IPS-15b (cell line): ENCODE data around the gene NBEAL2.
"Not testable (repeated sequence)": the region's sequence is repeated elsewhere in the genome, so short reads cannot be mapped to it uniquely, and the experiment has no call there.

Experiments
- H3K27me3 ChIP-seq: one replicate; pipeline ENCODE4 v1.6.1; 2013; ENCODE audit warnings: low read length; ENCODE audit not compliant: control insufficient read depth, insufficient read depth
- H3K36me3 ChIP-seq: one replicate; pipeline ENCODE4 v1.6.1; 2013; ENCODE audit warnings: low read length; ENCODE audit not compliant: control insufficient read depth, insufficient read depth
- H3K4me1 ChIP-seq: one replicate; pipeline ENCODE4 v1.6.1; 2013; ENCODE audit warnings: mild to moderate bottlenecking, low read length; ENCODE audit not compliant: control insufficient read depth, insufficient read depth
- H3K4me3 ChIP-seq: one replicate; pipeline ENCODE4 v1.5.1; 2013; ENCODE audit warnings: low read depth, low read length
- H3K9ac ChIP-seq: one replicate; pipeline ENCODE4 v1.6.1; 2013; ENCODE audit warnings: low read depth, mild to moderate bottlenecking, low read length
- H3K9me3 ChIP-seq: one replicate; pipeline ENCODE4 v1.6.1; 2013; ENCODE audit warnings: mild to moderate bottlenecking, low read length; ENCODE audit not compliant: control insufficient read depth, insufficient read depth

NBEAL2 gene

DNA sequence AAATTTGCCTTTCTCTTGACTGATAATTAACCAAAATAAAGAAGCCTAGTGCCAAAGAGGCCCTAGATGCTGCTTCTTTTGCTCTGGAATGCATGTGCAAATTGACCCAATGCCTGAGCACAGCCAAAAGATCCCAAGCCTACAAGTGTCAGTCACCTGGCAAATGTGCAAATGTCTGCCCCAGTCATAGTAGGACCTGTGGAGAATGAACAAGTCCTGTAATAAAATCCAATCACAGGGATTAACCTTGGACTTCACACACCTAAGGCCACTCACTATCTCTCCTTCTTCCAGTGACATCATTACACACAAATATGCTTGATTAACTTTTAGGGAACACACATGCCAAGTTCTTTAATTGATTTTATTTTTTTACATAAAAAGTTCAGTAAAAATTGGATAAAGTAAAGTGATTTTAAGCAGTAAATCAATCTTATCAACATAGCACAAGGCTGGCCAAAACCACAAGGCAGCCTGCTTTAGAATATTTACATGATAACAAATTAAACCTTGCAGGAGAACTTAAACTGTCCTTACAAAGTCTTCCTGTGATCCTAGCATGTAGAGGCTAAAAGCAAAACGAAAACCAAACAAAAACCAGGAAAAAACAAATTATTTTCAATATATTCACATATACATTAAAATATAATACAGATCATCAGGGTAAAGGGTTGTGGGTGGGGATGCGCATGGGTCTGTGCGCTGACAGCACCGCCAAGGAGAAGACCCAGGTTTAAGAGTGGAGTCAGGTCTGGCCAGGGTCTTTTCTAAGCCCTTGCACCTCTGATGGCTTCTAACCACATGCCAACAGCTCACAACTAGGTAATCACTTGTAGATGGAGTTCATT, 36.8 kb downstream of the NBEAL2 start:
- Histone ChIP-seq H3K9ac (no peak overlapping the region), H3K27me3 (no peaks in the 10 kb centered on the region), H3K4me3 (no peak overlapping the region), H3K9me3 (no peaks in the 10 kb centered on the region), H3K4me1 (no peaks in the 10 kb centered on the region), H3K36me3 (peaks cover 13% of the 10 kb centered on the region)

DNA sequence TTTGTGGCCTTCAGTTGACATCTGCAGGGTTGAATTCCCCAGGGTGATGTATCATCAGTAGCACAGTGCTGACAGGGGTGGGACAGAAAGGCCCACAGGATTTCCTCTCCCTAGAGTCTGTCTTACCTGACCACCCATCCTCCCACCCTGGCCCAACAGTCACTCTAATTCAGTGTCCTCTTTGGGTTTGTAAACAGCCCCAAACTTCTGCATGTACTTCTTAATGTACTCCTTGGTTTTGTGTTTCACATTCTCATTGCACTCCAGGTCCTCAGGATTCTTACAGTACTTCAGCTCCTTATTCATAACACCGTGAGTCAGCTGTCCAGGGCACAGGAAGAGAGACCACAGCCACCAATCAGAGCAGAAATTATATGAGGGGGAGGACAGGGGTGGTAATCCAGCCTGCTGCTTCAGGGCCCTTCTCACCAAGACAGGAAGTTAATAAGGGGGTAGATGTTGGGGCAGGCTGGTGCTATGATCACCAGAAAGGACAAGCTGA, 37.5 kb downstream of the NBEAL2 start:
- H3K9me3 ChIP-seq, result no peaks in the 10 kb centered on the region
- no peaks in the 10 kb centered on the region for H3K4me1 ChIP-seq
- no peaks in the 10 kb centered on the region for H3K27me3 ChIP-seq
- peaks cover 13% of the 10 kb centered on the region for H3K36me3 ChIP-seq
- no peak overlapping the region for H3K4me3 ChIP-seq
- peak overlapping the region; percentile 38 for H3K9ac ChIP-seq

DNA sequence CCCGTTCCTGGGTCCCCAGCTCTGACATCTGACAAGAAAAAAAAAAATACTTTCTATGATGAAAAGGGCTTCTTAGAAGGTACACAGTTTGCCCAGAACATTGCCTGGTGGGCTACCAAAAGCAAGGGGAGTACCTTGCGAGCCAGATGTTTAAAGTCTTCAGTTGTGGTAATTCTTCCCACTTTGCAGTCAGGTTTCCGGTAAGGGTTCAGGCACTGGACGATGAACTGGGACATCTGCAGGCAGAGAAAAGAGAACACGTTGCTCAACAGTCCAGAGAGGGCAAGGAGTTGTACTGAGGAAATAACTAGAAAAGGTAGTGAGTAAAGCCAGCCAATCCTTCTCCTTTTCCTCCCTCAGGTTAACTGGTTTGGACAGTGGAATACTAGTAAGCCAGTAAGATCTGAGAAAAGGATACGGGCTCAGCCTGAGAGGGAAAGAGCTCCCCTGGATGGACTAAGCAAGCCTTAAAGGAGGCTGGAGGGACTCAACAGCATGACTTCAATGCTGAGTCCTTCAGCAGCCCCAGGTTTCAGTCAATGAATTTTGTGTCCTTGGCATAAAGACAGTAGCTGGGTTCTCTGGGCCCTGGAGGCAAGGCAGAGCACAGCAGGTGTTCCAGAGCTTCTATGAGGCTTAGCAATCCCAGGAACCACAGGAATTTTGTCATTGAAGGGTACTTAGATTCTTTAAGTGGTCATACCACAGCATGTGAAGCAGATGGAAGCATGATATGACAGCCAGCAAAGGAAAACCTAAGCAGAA, 38.2 kb downstream of the NBEAL2 start:
- no peak overlapping the region for H3K4me3 ChIP-seq
- peaks cover 13% of the 10 kb centered on the region for H3K36me3 ChIP-seq

GRCh38 chr3:47018269-47018611, 38.8 kb downstream of the NBEAL2 start:
- H3K4me3 ChIP-seq, result no peak overlapping the region
- no peak overlapping the region for H3K9ac ChIP-seq
- no peaks in the 10 kb centered on the region for H3K9me3 ChIP-seq
- H3K4me1 ChIP-seq, result no peaks in the 10 kb centered on the region
- H3K36me3 ChIP-seq, result peaks cover 13% of the 10 kb centered on the region
- H3K27me3 ChIP-seq, result no peaks in the 10 kb centered on the region

More for the DNA sequence above, 38.2 kb downstream of the NBEAL2 start:
- Histone ChIP-seq H3K27me3 (no peaks in the 10 kb centered on the region), H3K9me3 (no peaks in the 10 kb centered on the region), H3K9ac (no peak overlapping the region), H3K4me1 (no peaks in the 10 kb centered on the region)

DNA sequence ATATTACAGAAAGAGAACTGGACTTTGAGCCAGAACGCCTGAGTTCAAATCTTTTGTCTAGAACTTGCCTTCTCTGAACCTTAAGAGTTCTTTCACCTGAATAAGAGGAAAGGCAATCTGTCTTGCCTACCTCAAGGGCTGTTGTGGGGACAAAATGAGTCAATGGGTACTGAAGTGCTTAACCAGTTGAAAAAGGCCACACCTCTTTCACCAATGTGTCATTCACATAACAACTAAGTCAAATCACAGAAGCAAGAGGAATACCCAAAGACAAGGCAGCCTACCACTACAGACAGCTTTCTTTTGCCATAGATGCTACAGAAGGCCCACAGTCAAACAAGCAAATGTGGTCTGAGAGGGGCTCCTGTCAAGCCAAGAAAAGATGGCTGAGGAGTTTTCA, 39.7 kb downstream of the NBEAL2 start:
- Histone ChIP-seq H3K9ac (no peak overlapping the region), H3K27me3 (no peaks in the 10 kb centered on the region), H3K9me3 (no peaks in the 10 kb centered on the region), H3K4me1 (no peaks in the 10 kb centered on the region), H3K36me3 (peaks cover 13% of the 10 kb centered on the region), H3K4me3 (no peak overlapping the region)

DNA sequence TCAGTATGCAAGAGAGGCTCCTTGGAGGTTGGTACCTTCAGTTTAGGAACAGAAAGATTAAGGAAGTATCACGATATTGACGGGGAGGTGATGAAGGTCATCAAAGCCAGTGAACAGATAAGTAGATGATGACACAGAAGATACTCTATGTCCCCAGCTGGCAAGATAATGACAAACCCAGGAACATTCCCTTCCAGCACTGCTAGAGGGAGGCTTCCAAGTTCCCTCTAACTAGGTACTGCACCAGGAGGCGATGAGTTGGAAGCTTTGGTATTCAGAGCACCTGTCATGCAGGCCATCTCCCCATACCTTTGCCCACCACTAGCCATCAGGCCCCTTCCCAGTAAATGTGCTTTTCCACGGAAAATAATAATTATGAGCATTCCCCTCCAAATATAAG, 40.8 kb downstream of the NBEAL2 start:
- H3K4me3 ChIP-seq, result no peak overlapping the region
- H3K27me3 ChIP-seq, result no peaks in the 10 kb centered on the region
- peaks cover 4% of the 10 kb centered on the region for H3K4me1 ChIP-seq
- peaks cover 13% of the 10 kb centered on the region for H3K36me3 ChIP-seq
- H3K9me3 ChIP-seq, result no peaks in the 10 kb centered on the region
- no peak overlapping the region for H3K9ac ChIP-seq

GRCh38 chr3:47022641-47023071, 43.2 kb downstream of the NBEAL2 start:
- Histone ChIP-seq H3K4me1 (peaks cover 4% of the 10 kb centered on the region), H3K9ac (no peak overlapping the region), H3K9me3 (no peaks in the 10 kb centered on the region), H3K27me3 (no peaks in the 10 kb centered on the region), H3K36me3 (peaks cover 6% of the 10 kb centered on the region), H3K4me3 (no peak overlapping the region)

GRCh38 chr3:47024932-47025331, 45.5 kb downstream of the NBEAL2 start:
- no peaks in the 10 kb centered on the region for H3K36me3 ChIP-seq
- no peak overlapping the region for H3K9ac ChIP-seq
- no peaks in the 10 kb centered on the region for H3K27me3 ChIP-seq
- H3K4me1 ChIP-seq, result peaks cover 4% of the 10 kb centered on the region
- H3K4me3 ChIP-seq, result no peak overlapping the region
- H3K9me3 ChIP-seq, result no peaks in the 10 kb centered on the region

DNA sequence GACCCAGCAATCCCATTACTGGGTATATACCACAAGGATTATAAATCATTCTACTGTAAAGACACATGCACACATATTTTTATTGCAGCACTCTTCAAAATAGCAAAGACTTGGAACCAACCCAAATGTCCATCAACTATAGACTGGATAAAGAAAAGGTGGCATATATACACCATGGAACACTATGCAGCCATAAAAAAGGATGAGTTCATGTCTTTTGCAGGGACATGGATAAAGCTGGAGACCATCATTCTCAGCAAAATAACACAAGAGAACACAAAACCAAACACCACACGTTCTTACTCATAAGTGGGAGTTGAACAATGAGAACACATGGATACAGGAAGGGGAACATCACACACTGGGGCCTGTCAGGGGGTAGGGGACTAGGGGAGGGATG, 47.0 kb downstream of the NBEAL2 start:
- not testable (repeated sequence) for H3K4me1 ChIP-seq, H3K27me3 ChIP-seq, H3K36me3 ChIP-seq, H3K9me3 ChIP-seq, H3K9ac ChIP-seq, H3K4me3 ChIP-seq

DNA sequence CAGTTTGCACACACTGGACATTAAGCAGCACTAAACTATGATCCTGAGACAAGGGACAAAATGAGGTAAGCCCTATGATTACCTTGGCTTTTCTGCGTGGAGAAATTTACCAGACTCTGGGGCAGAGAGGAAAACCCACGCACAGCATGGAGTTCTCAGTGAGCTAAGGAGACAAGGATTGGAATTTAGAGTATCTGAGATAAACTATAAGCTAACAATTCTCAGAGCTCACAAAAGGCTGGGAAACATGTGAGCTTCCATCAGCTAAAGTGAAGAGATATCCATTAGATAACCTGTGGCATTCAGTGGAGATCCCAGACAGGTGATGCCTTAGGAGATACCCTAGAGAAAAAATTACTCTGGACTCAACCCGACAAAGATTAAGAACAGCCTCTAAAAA, 48.7 kb downstream of the NBEAL2 start:
- H3K9ac ChIP-seq, result no peak overlapping the region
- H3K27me3 ChIP-seq, result no peaks in the 10 kb centered on the region
- no peaks in the 10 kb centered on the region for H3K9me3 ChIP-seq
- H3K4me3 ChIP-seq, result no peak overlapping the region
- no peaks in the 10 kb centered on the region for H3K36me3 ChIP-seq
- H3K4me1 ChIP-seq, result peaks cover 4% of the 10 kb centered on the region

DNA sequence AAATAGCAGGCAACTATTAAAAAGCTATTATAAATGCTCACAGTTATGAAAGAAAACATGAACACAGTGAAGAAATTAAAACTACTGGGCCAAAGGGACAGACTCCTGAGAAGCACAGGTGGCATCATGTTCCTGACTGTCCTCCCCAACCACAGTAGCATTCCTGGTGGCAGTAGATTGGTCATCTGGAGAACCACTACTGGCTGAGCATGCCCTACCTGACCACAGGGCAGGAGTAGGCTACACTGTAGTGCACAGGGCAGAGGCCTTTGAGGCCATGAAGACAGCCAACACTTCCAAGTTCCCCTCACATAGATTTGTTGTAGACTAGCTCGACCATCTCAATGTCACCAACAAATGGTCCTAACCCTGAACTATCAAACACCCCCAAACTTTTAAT, 49.2 kb downstream of the NBEAL2 start:
- H3K27me3 ChIP-seq, result no peaks in the 10 kb centered on the region

GRCh38 chr3:47031041-47031440, 51.6 kb downstream of the NBEAL2 start:
- not testable (repeated sequence) for H3K4me3 ChIP-seq, H3K27me3 ChIP-seq, H3K9me3 ChIP-seq, H3K9ac ChIP-seq, H3K4me1 ChIP-seq
- H3K36me3 ChIP-seq, result peaks cover 16% of the 10 kb centered on the region

More for the DNA sequence above, 49.2 kb downstream of the NBEAL2 start:
- Histone ChIP-seq H3K4me1 (peaks cover 4% of the 10 kb centered on the region), H3K9ac (no peak overlapping the region), H3K36me3 (no peaks in the 10 kb centered on the region), H3K9me3 (no peaks in the 10 kb centered on the region), H3K4me3 (no peak overlapping the region)
